Astrocyte (in vitro differentiated cells and primary cell): ENCODE data around the gene RAPGEF6.

Experiments used
- CTCF ChIP-seq: IDR thresholded peaks from 2 replicates; pipeline ENCODE4 v1.5.1; 2011; ENCODE audit warnings: low read depth, mild to moderate bottlenecking, inconsistent platforms, low read length, moderate library complexity; ENCODE audit not compliant: insufficient read depth
- EZH2 ChIP-seq: IDR thresholded peaks from 2 replicates; pipeline ENCODE4 v1.6.1; 2012; ENCODE audit warnings: mild to moderate bottlenecking, low read length, inconsistent platforms; ENCODE audit not compliant: insufficient read depth

- TF ChIP-seq CTCF = no peak
- TF ChIP-seq EZH2 = no peak
These were observed 138.7 kb downstream of the RAPGEF6 start for GRCh38 chr5:131496400-131496713.
